ENCODE data around the gene GPX1.

Gene GPX1

GRCh38 chr3:49316696-49317457, 41.3 kb downstream of the GPX1 start:
- peaks cover 36% of the 10 kb centered on the region for H3K36me3 Mint-ChIP-seq (ENCODE audit: low read depth)
- H3K27ac Mint-ChIP-seq = no peak overlapping the region
- no peaks in the 10 kb centered on the region for H3K4me1 Mint-ChIP-seq (ENCODE audit: low read depth)
- no peak for DNase-seq (ENCODE audit: low spot score)
- no peaks in the 10 kb centered on the region for H3K27me3 Mint-ChIP-seq (ENCODE audit: low read depth)
- H3K9me3 Mint-ChIP-seq = no peaks in the 10 kb centered on the region
- H3K4me3 Mint-ChIP-seq = no peak overlapping the region

DNA sequence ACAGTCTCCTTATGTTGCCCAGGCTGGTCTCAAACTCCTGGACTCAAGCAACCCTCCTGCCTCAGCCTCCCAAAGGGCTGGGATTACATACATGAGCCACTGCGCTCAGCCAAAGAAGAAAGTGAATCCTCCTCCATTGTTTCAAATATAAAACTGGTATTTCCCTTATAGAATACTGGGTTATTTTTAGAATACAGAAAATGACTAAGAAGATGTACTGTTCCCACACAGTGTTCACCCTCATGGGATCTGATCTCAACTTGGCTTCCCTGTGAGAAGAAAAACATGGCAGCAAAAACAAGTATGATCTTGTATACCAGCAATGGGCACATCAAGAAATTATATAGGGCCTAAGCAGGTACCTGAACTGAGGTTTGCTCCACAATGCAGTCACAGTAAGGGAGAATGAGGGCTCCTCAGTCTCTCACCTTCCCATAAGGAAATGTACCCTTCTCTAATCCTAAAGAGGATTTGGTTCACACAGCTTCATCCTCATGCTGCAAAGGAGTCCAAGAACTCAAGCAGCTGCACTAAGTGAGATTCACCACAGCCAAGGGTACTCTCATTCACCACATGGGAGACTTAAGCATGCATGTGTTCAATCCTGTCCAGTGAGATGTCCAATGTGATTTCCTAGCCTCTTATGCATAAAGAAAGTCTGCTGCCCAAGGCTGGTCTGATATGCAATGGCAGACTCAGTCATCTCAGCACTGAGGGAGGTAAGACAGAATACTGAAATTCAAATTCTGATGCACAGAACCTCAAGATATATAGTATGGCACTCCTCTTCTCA, 44.1 kb downstream of the GPX1 start:
- Mint-ChIP-seq H3K9me3 (no peaks in the 10 kb centered on the region), H3K27ac (no peak overlapping the region), H3K4me3 (no peak overlapping the region), H3K36me3 (ENCODE audit: low read depth) (peaks cover 39% of the 10 kb centered on the region), H3K27me3 (ENCODE audit: low read depth) (no peaks in the 10 kb centered on the region), H3K4me1 (ENCODE audit: low read depth) (no peaks in the 10 kb centered on the region)
- DNase-seq (ENCODE audit: low spot score) = no peak

DNA sequence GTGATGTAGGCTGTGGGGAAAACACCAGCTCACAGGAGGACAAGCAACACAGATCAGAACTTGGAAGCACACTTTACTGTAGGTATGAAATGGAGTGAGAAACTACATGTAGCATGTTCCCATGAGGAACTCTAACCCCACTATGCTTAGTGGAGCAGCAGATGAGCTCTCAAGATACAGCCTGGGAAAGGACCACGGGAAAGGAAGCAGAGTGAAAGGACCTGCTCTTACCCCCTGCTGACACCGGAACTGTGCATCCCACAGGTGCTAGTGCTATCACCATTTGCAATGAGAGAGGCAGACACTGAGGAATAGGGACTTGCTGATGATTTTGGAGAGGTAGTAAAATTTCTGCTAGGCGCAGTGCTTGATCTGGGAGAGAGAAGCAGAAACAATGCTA, 46.9 kb downstream of the GPX1 start:
- H3K36me3 Mint-ChIP-seq (ENCODE audit: low read depth) = peaks cover 47% of the 10 kb centered on the region
- H3K4me1 Mint-ChIP-seq (ENCODE audit: low read depth) = no peaks in the 10 kb centered on the region
- H3K27me3 Mint-ChIP-seq (ENCODE audit: low read depth) = no peaks in the 10 kb centered on the region
- no peak for DNase-seq (ENCODE audit: low spot score)
- H3K4me3 Mint-ChIP-seq = no peak overlapping the region
- no peaks in the 10 kb centered on the region for H3K9me3 Mint-ChIP-seq
- no peak overlapping the region for H3K27ac Mint-ChIP-seq

- peaks cover 51% of the 10 kb centered on the region for H3K36me3 Mint-ChIP-seq (ENCODE audit: low read depth)
- no peak overlapping the region for H3K4me3 Mint-ChIP-seq
- DNase-seq (ENCODE audit: low spot score) = no peak
- no peaks in the 10 kb centered on the region for H3K4me1 Mint-ChIP-seq (ENCODE audit: low read depth)
- H3K27ac Mint-ChIP-seq = no peak overlapping the region
- H3K27me3 Mint-ChIP-seq (ENCODE audit: low read depth) = no peaks in the 10 kb centered on the region
- no peaks in the 10 kb centered on the region for H3K9me3 Mint-ChIP-seq
Observed at GRCh38 chr3:49310677-49311076, 47.5 kb downstream of the GPX1 start.
